Stimulated activated CD8-positive, alpha-beta memory T cell treated with anti-CD3 and anti-CD28 coated beads, Interleukin-4, amount 100 ng/mL, for 4 hours (primary cell): ENCODE measurements around the gene ERC1.

ENCODE experiments used
- DNase-seq, 2 donors: peaks; one replicate each; pipeline ENCODE4 v3.0.0-alpha.2; 2020; ENCODE audit warnings: low read depth in 2 of 2, low spot score in 1 of 2

ERC1 gene

DNA sequence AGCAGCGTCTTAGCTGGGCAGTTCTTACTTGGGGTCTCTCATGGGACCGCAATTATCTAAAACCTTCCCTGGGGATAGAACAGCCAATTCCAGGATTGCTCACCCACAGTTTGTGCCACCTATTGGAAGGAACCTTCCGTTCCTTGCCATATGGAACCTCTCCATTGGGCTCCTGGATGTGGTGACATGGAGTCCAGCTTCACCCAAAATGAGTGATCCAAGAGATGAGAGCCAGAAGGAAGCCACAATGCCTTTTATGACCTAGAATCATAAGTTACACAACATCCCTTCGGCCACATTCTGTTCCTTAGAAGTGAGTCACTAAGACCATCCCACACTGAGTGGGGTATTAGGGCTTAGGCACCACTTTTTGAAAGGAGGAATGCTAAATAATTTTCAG, 439.0 kb downstream of the ERC1 start:
- DNase-seq, result no peak

DNA sequence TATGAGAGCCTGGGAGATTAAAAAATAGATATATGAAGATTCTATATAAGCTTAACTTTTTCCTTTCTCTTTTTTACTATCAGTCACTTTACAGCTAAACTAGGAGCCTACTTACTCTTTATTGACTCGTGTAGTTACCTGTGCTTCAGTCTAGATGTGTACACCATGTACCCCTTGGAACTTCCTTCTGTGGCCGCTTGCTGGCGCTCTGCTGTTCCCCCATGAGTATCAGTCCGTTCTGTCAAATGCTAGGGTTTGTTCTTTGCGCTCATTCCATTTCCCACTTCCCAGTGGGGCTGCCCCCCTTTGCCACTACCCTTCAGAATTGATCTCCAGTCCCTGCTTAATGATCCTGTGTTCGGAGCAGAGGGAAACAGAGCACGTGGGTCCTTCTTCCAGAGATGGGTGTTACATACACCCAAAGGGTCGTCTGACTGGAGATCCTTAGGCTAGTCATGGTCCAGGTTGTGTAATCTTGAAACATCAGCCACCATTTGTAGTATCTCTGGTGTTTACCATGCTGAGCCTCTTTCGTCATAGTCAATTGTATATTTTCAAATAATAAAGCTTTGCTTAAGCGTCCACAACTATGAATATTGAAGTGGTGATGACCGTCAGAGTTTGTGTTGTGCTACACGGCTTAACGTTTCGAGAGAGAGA, 443.4 kb downstream of the ERC1 start:
- no peak for DNase-seq

DNA sequence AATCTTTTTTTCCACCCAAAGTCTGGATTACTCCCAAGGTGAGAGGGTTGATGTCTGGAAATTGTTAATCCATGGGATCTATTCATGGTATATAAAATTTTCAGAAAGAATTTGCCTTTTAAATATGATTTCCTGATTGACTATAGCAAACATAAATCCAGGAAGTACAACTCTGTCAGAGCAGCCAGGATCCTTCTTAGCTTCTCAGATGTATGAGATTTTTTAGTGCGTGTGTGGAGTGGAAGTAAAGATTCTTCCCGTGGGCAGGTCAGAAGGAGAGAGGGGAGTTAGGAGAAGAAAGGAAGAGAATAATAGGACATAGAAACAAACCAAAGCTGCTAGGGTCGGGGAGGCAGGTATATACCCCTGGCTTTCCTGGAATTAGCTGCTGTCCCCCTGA, 444.0 kb downstream of the ERC1 start:
- no peak for DNase-seq

DNA sequence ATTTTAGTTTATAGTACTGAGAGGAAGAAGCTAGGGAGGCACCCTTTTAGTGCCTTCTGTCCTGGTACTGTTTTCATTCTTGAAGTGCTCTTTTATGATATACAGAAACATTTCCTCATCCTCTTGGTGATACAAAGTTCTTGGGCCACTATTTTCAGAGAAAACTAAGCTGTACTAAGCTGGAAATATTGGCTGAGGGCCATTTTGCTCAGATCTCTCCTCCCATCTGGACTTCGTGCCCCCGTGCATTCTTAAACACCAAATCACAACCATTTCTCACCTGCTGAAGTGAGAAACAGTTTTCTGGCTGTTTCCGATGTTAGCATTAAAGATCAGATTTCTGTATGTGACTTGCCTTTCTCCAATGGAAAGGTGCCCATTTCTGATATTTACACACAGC, 444.4 kb downstream of the ERC1 start:
- DNase-seq, result no peak

DNA sequence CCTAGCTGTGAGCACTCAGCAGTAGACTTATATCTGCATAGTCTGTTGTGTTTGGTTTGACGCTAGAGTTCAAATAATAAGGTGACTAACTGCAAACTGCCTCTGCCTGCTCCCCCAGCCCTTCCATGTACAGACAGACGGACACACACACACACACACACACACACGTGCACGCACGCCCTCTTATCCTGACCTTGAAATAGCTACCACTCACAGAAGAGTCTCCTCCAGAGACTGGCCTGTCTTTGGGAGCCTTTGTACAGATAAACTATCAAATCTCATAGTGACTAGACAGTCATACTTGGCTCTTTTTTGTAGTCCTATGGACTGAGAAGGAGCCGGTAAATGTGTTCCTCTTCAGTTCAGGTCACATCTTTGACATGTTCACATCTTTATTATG, 445.0 kb downstream of the ERC1 start:
- no peak for DNase-seq

DNA sequence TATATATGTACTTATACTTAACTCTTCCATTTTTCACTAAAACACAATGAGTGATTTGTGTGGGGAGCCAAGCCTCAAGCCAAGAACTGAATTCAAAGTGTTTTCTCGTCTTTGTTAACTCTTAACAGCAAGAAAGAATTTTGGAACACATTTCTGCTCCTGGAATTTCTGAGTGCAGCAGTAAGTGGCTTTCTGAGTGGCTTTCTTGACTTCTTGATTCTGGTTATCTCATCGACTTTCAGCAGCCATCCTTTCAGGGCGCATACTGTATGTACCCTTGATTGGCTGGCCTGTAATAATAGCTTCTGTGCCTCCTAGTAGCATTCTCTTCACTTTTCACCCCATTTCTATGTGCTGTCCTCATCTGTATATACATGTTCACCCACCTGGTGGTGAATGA, 446.0 kb downstream of the ERC1 start:
- DNase-seq, result no peak

GRCh38 chr12:1439201-1439600, 448.2 kb downstream of the ERC1 start:
- DNase-seq, result no peak

- DNase-seq, result no peak
Observed at GRCh38 chr12:1439687-1440086, 448.7 kb downstream of the ERC1 start.

- DNase-seq, result no peak
Observed at GRCh38 chr12:1443421-1444141, 452.6 kb downstream of the ERC1 start.

DNA sequence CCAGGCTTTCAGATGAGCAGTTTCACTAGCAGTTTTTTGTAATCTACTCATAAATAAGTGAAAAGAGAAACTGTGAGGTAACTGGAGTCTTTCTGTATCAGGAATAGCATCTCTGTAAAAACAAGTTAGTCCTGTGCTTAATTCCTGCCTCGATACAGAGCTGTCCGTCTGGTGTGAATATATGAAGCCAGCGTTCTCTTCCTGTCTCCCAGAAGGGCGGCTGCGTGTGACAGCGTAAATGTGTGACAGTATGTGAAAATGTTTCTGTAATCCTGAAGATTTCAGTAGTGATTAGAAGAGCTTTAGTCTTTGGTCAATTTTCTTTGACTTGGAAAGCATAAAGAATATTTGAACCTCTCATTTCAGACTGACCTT, 453.1 kb downstream of the ERC1 start:
- DNase-seq, result no peak

DNA sequence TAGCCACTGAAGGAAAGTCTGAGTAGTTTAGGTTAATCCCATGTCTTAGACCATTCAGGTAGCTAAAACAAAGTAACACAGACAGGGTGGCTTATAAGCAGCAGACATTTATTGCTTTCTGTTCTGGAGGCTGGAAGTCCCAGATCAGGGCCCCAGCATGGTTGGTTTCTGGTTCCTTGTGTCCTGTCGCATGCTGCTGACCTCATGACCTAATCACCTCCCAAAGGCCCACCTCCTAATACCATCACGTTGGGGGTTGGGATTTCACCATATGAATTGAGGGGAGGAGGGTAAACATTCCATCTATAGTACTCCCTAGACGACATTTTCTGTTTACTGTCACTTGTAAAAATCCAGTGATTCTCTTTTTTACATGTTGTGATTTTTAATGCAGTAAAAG, 454.8 kb downstream of the ERC1 start:
- no peak for DNase-seq

DNA sequence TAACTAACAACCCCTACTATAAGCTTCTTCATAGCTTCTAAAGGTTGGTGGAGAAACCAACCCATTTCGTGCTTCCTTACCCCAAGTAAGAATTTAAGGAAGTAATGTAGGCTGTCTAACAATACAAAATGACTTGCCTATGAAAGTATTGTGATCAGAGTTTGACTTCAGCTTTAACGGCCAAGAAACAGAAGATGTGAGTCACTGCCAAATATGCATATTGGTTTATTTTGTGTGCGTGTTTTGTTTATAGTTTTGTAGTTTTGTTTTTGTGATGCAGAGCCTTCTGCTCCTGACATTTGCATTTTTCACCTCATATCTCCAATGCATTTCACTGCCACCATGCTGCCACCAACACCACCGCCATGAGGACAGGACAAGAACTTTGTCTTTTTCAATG, 457.3 kb downstream of the ERC1 start:
- DNase-seq, result no peak

- no peak for DNase-seq
Observed at GRCh38 chr12:1453810-1454209, 462.8 kb downstream of the ERC1 start.

- no peak for DNase-seq
Observed at GRCh38 chr12:1456885-1457284, 465.9 kb downstream of the ERC1 start.

- DNase-seq, result no peak
Observed at GRCh38 chr12:1457901-1458300, 466.9 kb downstream of the ERC1 start.

- no peak for DNase-seq
Observed at GRCh38 chr12:1459339-1459738, 468.3 kb downstream of the ERC1 start.

- no peak for DNase-seq
Observed at GRCh38 chr12:1463073-1463905, 472.3 kb downstream of the ERC1 start.

DNA sequence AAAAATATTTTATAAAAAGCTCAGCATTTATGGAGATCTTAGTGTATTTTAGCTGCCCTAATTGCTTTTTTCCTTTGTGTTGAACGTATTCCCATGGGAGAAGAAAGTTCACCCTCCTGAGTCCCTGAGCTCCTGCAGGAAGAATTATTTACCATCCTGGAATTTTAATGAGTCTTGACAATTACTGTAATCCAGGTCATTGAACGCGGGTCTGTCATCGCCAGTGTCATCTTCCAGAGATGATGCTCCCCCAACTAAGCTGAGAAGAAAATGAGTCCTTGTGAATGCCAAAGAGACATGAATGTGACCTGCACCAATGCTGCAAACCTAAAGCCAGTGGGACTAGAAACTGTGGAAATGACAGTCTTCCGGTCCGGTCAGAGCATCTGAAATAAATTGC, 473.9 kb downstream of the ERC1 start:
- no peak for DNase-seq

DNA sequence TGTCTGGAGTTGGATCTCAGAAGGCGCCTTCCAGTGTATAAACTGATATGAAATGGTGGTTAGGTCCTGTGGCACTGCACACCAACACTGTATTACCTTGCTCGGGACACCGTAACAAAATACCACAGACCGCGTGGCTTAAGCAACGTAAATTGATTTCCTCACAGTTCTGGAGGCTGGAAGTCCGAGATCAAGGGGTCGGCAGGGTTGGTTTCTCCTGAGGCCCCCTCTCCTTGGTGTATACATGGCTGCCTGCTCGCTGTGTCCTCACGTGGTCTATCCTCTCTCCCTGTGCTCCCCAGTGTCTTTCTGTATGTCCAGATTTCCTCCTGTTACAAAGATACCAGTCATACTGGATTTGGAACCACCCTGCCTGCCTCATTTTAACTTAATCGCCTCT, 475.0 kb downstream of the ERC1 start:
- DNase-seq, result no peak

- DNase-seq, result no peak
Observed at GRCh38 chr12:1466481-1467154, 475.6 kb downstream of the ERC1 start.

- no peak for DNase-seq
Observed at GRCh38 chr12:1467710-1468109, 476.7 kb downstream of the ERC1 start.

DNA sequence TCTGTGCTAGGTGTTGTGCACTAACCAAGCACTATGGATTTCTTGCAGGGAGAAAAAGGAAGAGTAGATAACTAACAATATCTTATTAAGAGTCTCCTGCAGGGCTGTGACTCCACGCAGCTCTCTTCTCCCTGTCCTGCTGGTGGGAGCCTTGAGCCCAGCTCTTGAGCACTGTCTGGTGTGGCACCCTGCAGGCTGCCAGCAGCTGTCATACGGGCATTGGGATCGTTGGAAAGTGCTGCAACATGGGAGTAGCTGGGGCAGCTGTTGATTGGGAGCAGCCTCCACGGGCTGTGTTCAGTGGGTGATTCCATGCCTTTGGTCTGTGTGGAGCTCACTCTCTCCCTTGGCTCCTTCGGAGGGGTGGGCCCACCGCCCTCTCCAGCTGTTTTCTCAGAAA, 478.0 kb downstream of the ERC1 start:
- no peak for DNase-seq
